LoVo (cell line): ENCODE measurements around the gene SEC22A.
A peak's percentile ranks its signal among the peaks of the same experiment; 100 is the strongest.

Experiments used
- DNase-seq: peaks from one replicate; pipeline ENCODE4 v3.0.0-alpha.2; 2016; ENCODE audit warnings: low spot score

The SEC22A gene, protein sequence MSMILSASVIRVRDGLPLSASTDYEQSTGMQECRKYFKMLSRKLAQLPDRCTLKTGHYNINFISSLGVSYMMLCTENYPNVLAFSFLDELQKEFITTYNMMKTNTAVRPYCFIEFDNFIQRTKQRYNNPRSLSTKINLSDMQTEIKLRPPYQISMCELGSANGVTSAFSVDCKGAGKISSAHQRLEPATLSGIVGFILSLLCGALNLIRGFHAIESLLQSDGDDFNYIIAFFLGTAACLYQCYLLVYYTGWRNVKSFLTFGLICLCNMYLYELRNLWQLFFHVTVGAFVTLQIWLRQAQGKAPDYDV

DNA sequence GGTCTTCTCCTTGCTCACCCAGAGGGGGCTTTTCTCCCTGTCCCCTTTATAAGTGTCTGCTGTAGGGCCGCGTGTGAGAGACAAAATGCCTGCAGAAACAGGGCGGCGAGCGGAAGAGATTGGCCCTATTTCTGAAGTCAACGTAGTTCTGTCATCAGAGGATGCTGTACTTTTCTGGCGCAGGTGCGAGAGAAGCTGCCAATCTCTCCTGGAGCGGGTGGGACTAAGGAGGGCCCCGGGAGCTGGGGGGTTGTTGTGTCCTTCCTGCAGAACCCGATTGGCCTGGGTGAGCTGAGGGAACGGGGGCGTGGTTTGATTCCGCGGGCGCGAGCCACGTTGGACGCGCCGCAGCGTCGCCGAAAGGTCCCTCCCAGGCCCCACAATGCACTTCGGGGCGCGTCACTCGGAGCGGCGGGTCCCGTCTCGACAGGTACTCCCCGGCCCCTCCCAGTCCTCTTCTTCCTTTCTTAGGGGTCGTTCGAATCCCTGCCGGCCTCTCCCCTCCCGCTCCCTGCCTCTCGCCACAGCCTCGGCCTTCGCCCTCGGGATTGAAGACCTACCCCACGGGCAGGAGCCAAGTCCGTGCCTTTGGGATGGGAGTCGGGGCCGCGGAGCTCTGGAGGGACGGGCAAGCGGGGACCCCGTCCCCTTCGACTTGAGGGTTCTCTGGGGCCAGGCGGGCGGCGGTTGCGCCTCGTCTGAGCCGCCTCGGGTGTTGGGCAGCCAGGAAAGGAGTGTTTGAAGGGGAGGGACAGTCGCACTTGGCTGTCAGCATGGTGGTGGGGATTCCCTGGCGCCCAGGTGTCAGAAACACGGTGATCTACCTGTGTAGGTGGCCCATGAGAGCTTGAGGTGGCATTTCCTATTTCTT is at the start of gene SEC22A:
Gene SEC22A, plus strand, starts transcription at position 387 of the 871 bp plus-strand sequence. CDS start 7,275 bp downstream, outside the sequence.
- peak; percentile 95 for DNase-seq

DNA sequence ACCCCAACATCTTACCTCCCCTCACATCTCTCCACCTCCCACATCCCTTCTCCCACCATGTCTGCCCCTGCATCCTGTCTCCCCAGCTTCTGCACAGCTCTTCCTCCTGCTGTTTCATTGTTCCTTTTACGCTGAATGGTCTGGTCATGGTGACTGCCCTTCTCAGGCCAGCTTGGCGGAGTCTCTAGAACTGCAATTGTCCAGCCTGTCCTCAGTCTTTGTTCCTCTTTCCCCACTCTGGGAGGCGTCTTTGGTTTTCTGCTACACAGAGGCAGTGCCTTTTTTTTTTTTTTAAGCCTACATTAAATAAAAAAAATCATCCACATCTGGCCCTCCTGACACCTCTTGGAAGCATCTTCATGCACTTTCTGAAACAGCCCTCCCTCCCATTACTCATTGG is 49.1 kb upstream of the SEC22A start:
- DNase-seq = no peak

DNA sequence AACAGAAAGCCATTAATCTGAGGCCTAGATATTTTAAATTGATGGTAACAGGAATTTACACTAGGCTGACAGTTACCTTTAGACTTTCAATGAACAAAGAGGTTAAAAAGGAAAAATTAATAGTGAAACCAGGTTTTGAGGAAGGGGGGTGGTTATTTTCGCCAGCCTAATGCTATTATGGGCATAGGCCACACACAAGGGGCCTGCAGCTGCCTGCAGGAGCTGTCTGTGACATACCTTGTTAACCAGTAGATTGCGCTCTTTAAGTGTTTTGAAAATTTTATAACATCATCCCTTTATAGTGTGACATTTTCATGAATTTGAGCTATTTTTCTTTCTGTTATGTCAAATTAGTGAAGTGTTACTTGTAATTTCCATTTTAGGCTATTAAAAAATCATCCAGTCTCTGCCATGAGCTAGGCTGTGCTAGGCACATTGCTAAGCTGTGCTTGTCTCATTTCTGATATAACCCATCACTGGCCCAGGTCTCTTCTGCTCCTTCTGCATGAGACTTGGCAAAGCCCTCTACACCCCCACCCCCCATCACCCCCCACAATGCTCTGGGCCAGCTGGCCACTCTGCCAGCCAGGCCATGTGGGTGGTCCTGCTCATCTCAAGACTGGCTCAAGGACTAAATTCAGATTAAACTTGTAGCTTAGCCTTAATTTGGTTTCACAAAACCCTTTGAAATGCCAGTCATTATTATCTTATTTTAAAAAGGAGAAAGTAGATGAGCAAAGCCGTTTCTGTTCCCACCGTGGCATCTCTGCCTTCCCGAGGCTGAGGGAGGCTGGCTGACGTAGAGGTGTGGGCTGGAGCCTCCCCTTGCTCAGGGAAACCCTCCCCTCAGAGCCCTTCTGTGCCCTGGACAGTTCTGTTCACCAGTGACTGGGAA is 48.4 kb upstream of the SEC22A start:
- DNase-seq = no peak

DNA sequence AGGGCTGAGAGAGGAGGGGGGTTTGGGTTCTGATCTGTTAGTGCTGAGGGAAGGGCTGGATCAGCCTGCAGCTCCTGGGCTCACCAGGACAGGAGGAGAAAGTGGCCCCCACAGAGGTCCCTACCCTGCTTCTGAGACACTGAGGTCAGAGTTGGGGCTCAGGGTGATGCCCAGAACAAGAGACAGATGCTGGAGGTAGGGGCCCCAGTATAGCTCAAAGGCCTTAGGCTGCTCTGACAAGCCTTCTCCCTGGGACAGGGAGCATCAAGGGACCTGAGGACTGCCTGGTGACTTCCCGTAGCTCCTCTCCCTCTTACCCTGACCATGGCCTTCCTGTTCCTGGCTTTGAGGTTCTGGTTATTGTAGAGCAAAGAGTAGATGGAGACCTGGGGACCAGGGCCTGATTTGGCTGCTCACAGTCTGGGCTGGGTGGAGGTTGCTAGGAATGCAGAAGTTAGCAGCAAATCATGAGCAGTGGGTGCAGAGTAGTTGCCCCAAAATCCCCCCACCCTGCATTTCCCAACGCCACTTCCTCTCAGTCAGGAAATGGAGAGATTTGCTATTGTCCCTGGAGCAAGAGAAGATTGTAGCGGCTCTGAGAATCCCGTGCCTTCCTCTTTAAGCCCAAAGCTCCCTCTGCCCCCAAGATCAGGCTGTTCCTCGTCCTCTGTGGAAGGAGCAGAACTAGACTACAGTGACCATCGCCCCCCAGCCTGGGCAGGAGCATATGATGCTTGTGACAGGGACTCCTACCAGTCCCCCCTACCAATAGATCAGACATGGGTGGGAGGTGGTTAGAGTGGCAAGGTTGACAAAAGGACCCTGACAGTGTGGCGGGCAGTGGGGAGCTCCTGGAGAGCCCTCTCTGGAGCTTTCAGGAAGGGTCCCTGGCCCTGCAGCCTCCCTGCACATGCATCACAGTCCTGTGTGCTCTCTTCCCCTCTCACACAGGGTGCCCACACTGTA is 47.4 kb upstream of the SEC22A start:
- DNase-seq = no peak

DNA sequence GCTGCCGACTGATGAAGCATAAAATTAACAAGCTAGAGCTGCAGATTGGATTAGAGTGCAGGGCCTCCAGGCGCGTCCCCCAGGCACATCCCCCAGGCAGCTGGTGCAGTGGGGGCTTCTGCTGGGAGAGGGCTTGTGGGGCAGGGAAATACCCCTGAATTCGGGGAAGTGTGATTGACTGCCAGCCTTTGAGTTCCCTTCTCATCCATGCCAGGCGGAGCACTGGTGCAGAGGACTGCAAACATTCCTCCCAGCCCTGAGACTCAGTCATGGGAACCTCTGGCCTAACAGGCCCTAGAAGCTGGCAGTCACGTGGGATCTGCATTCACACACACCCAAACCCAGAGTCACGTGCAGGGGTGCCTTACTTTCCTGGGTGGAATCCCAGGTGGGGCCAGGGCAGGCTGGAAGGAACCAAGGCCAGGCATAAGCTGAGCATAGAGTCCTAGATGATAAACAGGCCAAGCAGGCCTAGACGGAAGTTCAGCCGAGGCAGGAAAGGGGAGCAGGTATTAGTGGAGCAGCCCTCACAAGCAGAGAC is 46.2 kb upstream of the SEC22A start:
- DNase-seq = no peak

DNA sequence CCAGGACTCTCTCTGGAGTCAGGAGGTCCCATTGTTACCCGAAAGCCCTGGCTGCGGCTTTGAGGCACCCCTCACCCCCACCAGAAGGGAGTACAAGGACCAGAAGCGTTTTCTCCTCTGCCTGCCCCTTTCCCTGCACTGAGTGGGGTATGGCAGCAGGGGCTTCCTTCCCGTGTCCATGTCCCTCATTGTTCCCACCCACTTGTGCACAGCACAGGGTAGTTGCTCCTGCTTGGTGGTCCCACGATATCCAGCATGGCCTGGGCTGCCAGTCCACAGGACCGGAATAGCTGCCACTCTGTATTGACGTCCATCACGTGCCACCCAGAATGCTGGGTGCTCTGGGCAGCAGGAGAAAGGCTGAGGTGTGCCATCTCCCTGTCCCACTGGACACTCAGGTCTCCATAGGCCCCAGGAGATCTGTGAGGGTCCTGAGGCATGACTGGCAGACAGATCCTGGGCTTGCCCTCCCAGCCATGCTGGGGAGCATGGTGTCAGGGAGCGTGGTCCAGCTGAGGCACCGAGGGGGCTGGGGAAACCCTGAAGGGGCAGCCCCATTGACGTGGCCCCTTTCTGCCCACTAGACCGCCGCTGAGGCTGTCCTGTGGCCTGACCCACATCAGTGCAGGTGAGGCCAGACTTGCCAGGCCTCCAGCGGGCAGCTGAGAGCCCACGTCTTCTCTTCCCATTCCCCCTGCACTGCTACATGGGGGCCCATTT is 45.3 kb upstream of the SEC22A start:
- no peak for DNase-seq

DNA sequence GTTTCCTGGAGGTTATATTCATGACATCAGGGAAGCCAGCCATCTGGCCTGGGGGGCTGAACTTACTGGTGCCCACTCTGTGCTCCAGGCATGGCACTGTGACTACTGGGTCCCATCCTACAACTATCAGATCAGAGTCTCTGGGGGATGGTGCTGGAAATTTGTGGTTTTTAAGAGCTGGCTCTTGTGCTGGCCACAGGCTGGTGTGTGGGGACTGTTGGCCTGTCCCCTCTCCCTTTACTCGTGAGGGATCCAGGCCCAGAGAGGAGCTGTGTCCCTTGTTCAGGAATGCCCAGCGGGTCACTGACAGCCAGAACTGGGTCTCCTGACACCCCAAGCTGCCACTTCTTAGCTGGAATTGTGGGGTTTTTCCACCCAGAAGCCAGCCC is 44.5 kb upstream of the SEC22A start:
- DNase-seq = no peak

DNA sequence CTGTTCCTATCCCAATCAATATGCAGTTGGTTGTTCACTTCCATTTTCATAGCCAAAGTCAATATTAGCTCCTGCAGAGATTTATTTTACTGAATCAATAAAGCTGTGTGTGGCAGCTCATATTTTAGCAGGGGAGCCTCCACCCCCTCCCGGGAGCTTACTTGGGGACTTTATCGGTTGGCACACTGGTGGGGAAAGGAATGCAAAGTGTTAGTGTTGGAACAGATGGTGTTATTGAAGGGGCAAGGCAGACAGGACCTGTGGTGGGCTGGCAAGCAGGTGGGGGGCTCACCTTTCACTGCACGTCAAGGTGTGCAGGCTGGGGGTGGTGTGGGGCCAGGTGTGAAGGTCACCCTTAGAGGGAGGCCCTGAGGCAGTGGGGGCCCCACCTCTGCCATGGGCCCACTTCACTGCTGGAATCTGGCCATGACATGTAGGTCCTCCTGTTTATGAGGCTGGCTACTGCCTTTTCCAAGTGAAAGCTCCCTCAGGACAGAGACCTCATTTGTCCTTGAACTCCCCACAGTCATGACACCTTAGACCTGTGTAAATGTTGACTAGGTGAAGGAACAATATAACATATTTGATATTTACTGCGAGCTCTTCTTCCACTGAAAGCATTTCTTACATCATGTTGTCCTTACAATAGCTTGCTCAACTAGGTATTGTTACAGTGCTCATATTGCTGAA is 44.0 kb upstream of the SEC22A start:
- no peak for DNase-seq

DNA sequence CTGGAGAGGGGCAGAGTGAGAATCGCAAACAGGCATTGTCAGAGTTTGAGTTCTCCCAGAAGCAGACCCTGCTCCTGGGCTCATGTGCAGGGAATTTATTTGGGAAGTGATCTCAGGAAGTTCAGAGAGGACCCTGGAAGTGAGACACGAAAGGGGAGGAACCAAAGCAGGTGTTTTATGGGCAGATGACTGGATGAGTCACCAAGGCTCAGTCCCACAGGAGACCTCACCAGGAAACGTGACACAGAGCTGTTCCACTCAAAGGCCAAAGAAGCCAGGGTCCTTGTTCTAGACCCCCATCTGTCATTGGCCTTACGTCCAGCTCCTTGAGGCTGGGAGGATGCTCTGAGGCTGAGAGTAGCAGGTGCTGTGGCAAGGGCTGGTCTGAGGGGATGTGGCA is 43.4 kb upstream of the SEC22A start:
- DNase-seq = no peak

DNA sequence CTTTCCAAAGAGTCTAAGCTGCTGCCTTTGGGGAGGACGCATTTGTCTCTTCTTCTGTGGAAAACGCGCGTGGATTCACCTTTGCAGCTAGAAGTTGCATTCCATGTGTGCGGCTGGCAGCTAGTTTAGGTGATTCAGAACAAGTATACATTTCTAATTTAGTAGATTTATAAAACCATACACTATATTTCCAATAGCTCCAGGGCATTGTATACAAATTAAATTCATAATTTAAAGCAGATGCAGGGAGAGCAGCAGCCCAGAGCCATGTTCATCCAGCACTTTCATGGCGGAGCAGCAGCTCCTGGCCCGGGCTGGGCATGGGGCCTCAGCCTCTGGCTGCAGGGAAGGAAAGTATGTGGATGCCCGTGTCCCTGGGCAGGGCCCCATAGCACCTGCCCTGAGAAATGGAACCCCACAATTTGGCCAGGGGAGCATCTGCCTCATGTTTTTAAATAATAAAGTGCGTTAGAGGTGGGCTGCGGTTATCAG is 42.8 kb upstream of the SEC22A start:
- no peak for DNase-seq

DNA sequence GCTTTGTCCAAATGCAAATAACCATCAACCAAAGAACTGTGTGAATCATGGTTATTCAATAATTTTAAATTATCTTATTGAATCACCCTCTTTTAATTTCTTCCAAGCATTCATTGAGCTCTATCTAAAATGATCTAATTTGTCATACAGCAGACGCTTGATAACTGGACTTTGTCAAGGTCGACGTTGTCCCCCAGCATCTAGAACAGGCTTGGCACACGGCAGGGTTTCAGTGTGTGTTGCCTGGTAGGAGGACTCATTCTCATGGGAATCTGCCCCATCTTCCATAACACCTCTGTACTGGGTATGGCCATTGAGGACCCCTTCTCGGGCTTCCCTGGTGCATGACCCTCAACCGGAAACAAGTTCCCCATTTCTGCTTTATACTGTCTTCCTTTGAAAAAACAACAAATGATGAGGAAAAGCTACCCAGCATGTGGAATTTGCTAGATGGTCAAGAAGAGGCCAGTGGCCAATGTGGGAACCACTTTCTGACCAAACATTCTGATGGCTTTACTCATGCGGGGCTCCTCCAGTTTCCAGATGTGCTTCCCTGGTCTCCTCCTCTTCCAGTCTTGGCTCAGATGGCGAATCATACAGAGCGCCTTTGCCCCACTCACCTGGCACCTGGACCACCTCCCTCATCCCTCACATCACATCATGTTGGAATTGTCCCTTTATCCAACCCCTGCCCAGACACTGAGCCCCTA is 41.7 kb upstream of the SEC22A start:
- DNase-seq = no peak

DNA sequence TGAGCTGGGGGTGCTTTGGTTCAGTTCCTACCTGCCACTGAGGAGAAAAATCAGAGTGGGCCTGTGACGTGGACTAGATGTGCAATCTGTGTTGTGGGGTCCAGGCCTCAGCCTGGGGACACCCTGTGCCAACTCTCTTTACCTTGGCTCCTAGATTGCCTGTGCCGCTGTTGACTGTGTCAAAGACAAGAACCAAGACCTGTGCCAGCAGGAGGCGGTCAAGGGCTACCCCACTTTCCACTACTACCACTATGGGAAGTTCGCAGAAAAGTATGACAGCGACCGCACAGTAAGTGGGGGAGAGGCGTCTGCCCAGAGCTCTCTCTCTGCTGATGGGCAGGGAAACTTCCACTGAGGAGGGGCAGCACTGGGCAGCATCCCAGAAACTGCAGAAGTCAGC is 40.6 kb upstream of the SEC22A start:
- no peak for DNase-seq

DNA sequence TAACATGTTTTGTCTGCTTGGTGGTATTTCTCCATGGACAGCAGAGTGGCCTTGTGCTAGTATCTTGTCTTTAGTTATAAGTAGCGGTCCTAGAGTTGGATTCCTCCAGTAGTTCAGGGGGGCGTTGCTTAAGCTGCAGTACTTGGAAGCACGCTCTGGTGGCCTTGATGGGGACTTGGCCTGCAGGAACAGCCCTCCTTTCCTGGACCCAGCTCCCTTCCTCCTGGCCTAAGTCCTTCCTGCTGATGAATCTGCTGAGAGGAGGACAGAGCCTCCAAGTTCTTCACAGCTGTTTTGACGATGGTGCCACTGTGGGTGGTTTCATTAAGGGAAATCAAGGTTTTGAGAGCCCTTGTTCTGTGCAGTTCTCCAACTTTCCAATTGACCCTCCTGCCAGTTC is 38.6 kb upstream of the SEC22A start:
- no peak for DNase-seq

DNA sequence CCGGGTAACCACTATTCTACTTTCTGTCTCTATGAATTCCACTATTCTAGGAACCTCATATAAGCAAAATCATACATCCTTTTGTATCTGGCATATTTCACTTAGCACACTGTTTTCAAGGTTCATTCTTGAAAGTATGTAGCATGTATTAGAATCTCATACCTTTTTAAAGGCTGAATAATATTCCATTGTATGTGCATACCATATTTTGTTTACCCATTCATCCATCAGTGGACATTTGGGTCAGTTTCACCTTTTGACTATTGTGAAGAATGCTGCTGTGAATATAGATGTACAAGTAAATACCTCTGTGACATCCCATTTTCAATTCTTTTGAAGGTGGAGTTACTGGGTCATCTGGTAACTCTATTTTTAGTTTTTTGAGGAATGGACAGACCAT is 36.6 kb upstream of the SEC22A start:
- DNase-seq = no peak

DNA sequence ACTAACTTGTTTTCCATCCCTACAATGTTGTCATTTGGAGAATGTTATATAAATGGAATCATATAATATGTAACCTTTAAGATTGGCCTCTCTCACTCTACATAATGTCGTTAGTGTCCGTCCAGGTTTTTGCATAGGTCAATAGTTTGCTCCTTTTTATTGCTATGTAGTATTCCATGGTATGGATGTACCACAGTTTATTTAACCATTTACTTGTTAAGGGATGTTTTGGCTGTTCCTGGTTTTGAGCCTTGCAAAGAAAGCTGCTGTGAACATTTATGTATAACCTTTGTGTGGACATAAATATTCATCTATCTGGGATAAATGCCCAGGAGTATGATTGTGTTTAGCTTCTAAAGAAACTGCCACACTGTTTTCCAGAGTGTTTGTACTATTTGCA is 34.1 kb upstream of the SEC22A start:
- no peak for DNase-seq

DNA sequence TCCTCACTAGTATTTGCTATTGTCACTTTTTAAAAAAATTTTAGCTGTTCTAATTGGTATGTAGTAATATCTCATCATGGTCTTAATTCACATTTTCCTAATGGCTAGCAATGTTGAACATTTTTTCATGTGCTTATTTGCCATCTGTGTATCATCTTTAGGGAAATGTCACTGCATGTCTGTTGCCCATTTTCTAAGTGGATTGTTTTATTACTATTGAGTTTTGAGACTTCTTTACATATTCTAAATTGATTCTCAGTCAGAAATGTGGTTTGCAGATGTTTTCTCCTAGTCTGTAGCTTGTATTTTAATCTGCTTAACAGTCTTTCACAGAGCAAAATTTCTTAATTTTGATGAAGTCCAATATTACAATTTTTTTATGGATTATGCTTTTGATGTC is 33.6 kb upstream of the SEC22A start:
- no peak for DNase-seq

DNA sequence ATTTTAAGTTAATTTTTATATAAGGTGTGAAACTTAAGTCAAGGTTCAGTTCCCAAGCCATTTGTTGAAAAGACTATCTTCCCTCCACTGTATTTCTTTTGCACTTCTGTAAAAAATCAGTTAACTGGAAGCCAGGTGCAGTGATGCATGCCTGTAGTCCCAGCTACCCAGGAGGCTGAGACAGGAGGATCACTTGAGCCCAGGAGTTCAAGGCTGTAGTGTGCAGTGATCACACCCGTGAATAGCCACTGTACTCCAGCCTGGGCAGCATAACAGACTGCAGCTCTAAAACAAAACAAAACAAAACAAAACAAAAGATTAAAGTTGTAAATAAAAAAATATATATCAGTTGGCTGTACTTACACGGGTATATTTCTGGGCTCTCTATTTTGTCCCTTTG is 33.1 kb upstream of the SEC22A start:
- no peak for DNase-seq

DNA sequence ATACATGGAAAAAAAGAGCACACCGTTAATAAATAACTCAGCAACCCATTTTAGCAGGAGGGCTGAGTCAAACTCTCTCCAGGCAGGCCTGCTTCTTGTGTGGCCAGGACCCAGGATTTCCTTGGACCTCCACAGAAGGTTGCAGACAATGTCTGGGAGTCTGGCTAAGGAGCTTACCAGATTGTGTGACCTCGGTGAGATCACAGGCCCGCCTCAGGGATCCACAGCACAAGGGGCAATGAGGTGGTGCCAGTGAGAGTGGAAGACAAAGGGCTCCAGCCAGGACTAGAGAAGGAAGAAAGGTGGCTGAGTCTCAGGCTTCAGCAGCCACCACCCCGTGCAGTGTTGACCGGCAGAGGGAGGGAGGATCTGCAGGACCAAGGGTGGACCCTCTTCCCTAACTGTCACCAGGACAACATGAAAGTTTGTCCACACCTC is 32.2 kb upstream of the SEC22A start:
- DNase-seq = no peak

DNA sequence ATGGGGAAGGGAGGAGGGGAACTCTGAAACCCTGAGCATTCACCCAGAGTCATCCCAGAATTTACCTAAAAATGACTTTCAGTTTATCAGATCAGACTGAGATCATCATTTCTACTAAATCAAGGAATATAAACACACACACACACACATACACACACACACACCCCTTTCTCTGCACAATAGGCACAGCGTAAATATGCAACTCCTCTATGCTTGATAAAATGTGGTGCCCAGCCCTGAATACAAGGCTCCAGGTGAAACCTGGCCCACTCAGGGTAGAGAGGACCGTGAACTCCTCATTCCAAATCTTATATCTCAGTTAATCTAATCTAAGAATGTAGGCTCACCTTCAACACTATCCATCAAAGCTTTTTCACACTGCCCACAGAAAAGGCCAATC is 31.8 kb upstream of the SEC22A start:
- no peak for DNase-seq
